Measurements from ENCODE around the gene CDC42BPA. TPM values are rescaled to one million over a fixed set of nuclear protein-coding genes. Genes with fewer than 3 reads are reported as not detected.

CDC42BPA gene
- polyA plus RNA-seq, 1 donor (not counting 4 experiments of a cell fraction or from before 2014, with no cell fraction given), result 9.2 TPM

DNA sequence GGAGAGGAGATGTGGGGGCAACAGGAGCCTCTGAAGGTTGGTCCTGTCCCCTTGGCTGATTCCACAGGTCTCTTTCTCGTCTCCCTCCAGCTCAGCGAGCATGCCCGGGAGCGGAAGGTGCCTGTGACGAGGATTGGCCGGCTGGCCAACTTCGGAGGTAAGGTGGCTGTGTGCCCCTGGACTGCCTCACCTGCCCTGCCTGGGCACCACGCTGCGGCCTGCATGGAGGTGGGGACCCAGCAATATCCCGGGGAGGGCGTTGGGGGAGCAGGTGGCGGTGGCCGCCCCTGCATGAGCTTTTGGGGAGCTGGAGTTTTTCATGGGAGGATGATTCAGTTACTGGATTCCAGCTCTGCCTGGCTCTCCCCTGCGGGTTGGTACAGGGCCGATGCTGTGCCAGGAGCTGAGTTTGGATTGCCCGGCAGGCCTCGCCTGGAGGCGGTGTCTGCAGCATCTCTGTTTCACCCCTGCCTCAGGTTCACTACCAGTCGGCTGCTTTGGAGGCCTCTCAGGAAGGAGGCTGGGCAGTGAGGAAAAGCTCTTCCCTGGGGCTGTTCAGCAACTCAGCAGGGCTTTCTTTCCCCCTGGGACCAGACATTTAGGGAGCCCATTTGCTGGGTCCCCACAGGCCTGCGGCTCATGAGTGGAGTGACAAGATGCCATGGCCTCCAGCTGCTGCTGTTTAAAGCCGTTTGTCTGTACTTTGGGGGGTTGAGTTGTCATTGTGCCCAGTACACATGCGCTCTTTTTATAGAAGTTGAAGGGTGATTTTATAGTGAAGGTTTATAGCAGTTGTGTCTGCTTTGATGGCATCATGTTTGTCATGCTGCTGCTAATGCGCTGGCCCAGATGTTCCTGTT, 352.5 kb downstream of the CDC42BPA start:
- Histone ChIP-seq H2AFZ (ENCODE audit: control insufficient read depth, low read length) (no peak overlapping the region), H4K20me1 (ENCODE audit: control insufficient read depth, extremely low read depth, insufficient read depth, low read length) (no peaks in the 10 kb centered on the region), H3K4me3 (ENCODE audit: control insufficient read depth in 2 of 3, extremely low read depth in 1 of 3, insufficient read depth in 2 of 3, low read depth in 1 of 3, low read length in 3 of 3) (no peak overlapping the region), H3K27ac (ENCODE audit: control insufficient read depth, insufficient read depth, low read length) (no peak overlapping the region), H3K36me3 (ENCODE audit: control insufficient read depth in 2 of 2, extremely low read depth in 1 of 2, insufficient read depth in 2 of 2, low read length in 2 of 2) (no peaks in the 10 kb centered on the region), H3K9ac (ENCODE audit: control insufficient read depth, extremely low read depth, insufficient read depth, low read length) (no peak overlapping the region), H3K79me2 (ENCODE audit: control insufficient read depth, insufficient read depth, low read length) (no peaks in the 10 kb centered on the region), H3K9me1 (ENCODE audit: control insufficient read depth, extremely low read depth, insufficient read depth, low read length) (no peaks in the 10 kb centered on the region), H3K4me1 (ENCODE audit: control insufficient read depth, extremely low read depth, insufficient read depth, low read length) (no peaks in the 10 kb centered on the region), H3K4me2 (ENCODE audit: control insufficient read depth, extremely low read depth, insufficient read depth, low read depth, low read length) (no peak overlapping the region), H3K27me3 (ENCODE audit: control insufficient read depth, extremely low read depth, insufficient read depth, low read length) (no peaks in the 10 kb centered on the region), H3K9me3 (ENCODE audit: control insufficient read depth, low read depth, low read length) (no peaks in the 10 kb centered on the region)
- DNase-seq (ENCODE audit: low read depth, low spot score), result no peak
- no peak for FAIRE-seq
- TF ChIP-seq EZH2 (IDR thresholded peaks at IDR 0.05; ENCODE audit: low read length) (no peak), CTCF (optimal IDR thresholded peaks at IDR 0.05 in 1 of 3, IDR thresholded peaks at IDR 0.05 in 1 of 3, conservative IDR thresholded peaks at IDR 0.05 in 1 of 3; ENCODE audit: extremely low read depth in 1 of 3, insufficient read depth in 2 of 3, low read length in 3 of 3) (no peak)
- dilution Hi-C loops (cut with MboI; ENCODE audit: extremely low pct_ligation_motif_present, low sequenced_read_pairs), result no loop called here

GRCh38 chr1:226964611-226965486, 353.4 kb downstream of the CDC42BPA start:
- DNase-seq (ENCODE audit: low read depth, low spot score) (no peak), FAIRE-seq (no peak)
- no peak overlapping the region for H3K4me2 ChIP-seq (ENCODE audit: control insufficient read depth, extremely low read depth, insufficient read depth, low read depth, low read length)
- no peak overlapping the region for H3K27ac ChIP-seq (ENCODE audit: control insufficient read depth, insufficient read depth, low read length)
- dilution Hi-C loops (cut with MboI; ENCODE audit: extremely low pct_ligation_motif_present, low sequenced_read_pairs), result no loop called here
- no peaks in the 10 kb centered on the region for H3K36me3 ChIP-seq (ENCODE audit: control insufficient read depth in 2 of 2, extremely low read depth in 1 of 2, insufficient read depth in 2 of 2, low read length in 2 of 2)
- no peaks in the 10 kb centered on the region for H3K4me1 ChIP-seq (ENCODE audit: control insufficient read depth, extremely low read depth, insufficient read depth, low read length)
- H3K79me2 ChIP-seq (ENCODE audit: control insufficient read depth, insufficient read depth, low read length), result no peaks in the 10 kb centered on the region
- no peak overlapping the region for H3K4me3 ChIP-seq (ENCODE audit: control insufficient read depth in 2 of 3, extremely low read depth in 1 of 3, insufficient read depth in 2 of 3, low read depth in 1 of 3, low read length in 3 of 3)
- no peaks in the 10 kb centered on the region for H3K9me3 ChIP-seq (ENCODE audit: control insufficient read depth, low read depth, low read length)
- no peaks in the 10 kb centered on the region for H3K27me3 ChIP-seq (ENCODE audit: control insufficient read depth, extremely low read depth, insufficient read depth, low read length)
- TF ChIP-seq CTCF (optimal IDR thresholded peaks at IDR 0.05 in 1 of 3, IDR thresholded peaks at IDR 0.05 in 1 of 3, conservative IDR thresholded peaks at IDR 0.05 in 1 of 3; ENCODE audit: extremely low read depth in 1 of 3, insufficient read depth in 2 of 3, low read length in 3 of 3) (no peak), EZH2 (IDR thresholded peaks at IDR 0.05; ENCODE audit: low read length) (no peak)
- no peaks in the 10 kb centered on the region for H4K20me1 ChIP-seq (ENCODE audit: control insufficient read depth, extremely low read depth, insufficient read depth, low read length)
- no peak overlapping the region for H3K9ac ChIP-seq (ENCODE audit: control insufficient read depth, extremely low read depth, insufficient read depth, low read length)
- H2AFZ ChIP-seq (ENCODE audit: control insufficient read depth, low read length), result no peak overlapping the region
- H3K9me1 ChIP-seq (ENCODE audit: control insufficient read depth, extremely low read depth, insufficient read depth, low read length), result no peaks in the 10 kb centered on the region
